ENCODE measurements around the gene FNDC10.

The FNDC10 gene

GRCh38 chr1:1591452-1591851 lies 8.5 kb downstream of the FNDC10 start:
- no peak for DNase-seq (ENCODE audit: low read depth)
- no peak for TF ChIP-seq CTCF (IDR thresholded peaks at IDR 0.05; ENCODE audit: low read depth, low read length, missing control alignments)
- H3K4me3 ChIP-seq (ENCODE audit: low read depth, low read length): no peak overlapping the region

GRCh38 chr1:1583347-1584010 lies 16.5 kb downstream of the FNDC10 start:
- no peak for TF ChIP-seq CTCF (IDR thresholded peaks at IDR 0.05; ENCODE audit: low read depth, low read length, missing control alignments)
- H3K4me3 ChIP-seq (ENCODE audit: low read depth, low read length): no peak overlapping the region
- no peak for DNase-seq (ENCODE audit: low read depth)

GRCh38 chr1:1582585-1583346 lies 17.2 kb downstream of the FNDC10 start:
- no peak overlapping the region for H3K4me3 ChIP-seq (ENCODE audit: low read depth, low read length)
- no peak for TF ChIP-seq CTCF (IDR thresholded peaks at IDR 0.05; ENCODE audit: low read depth, low read length, missing control alignments)
- no peak for DNase-seq (ENCODE audit: low read depth)

- DNase-seq (ENCODE audit: low read depth): no peak
- no peak for TF ChIP-seq CTCF (IDR thresholded peaks at IDR 0.05; ENCODE audit: low read depth, low read length, missing control alignments)
- H3K4me3 ChIP-seq (ENCODE audit: low read depth, low read length): no peak overlapping the region
These were observed 21.5 kb downstream of the FNDC10 start for GRCh38 chr1:1578371-1578940.

GRCh38 chr1:1577367-1578011 lies 22.4 kb downstream of the FNDC10 start:
- no peak for DNase-seq (ENCODE audit: low read depth)
- TF ChIP-seq CTCF (IDR thresholded peaks at IDR 0.05; ENCODE audit: low read depth, low read length, missing control alignments): no peak
- no peak overlapping the region for H3K4me3 ChIP-seq (ENCODE audit: low read depth, low read length)

GRCh38 chr1:1574721-1575537 lies 25.0 kb downstream of the FNDC10 start, which contains the start of gene SSU72:
Gene SSU72 (minus strand): TSS chr1:1574863. CDS start chr1:1574557, 306 bp downstream.
- peak; percentile 74 for DNase-seq (ENCODE audit: low read depth)
- TF ChIP-seq CTCF (IDR thresholded peaks at IDR 0.05; ENCODE audit: low read depth, low read length, missing control alignments): no peak
- H3K4me3 ChIP-seq (ENCODE audit: low read depth, low read length): peak within 1 kb of the TSS; percentile 92

Measured in GM12864 (cell line).